HG03342 (cell line): ENCODE results near the gene SYDE2.

Source experiments
- ATAC-seq: cut with Tn5 transposase; IDR thresholded peaks from one replicate; pipeline ENCODE4 v1.9.1; 2021; ENCODE audit warnings: mild to moderate bottlenecking, moderate library complexity; ENCODE audit not compliant: unreplicated experiment

Gene SYDE2

DNA sequence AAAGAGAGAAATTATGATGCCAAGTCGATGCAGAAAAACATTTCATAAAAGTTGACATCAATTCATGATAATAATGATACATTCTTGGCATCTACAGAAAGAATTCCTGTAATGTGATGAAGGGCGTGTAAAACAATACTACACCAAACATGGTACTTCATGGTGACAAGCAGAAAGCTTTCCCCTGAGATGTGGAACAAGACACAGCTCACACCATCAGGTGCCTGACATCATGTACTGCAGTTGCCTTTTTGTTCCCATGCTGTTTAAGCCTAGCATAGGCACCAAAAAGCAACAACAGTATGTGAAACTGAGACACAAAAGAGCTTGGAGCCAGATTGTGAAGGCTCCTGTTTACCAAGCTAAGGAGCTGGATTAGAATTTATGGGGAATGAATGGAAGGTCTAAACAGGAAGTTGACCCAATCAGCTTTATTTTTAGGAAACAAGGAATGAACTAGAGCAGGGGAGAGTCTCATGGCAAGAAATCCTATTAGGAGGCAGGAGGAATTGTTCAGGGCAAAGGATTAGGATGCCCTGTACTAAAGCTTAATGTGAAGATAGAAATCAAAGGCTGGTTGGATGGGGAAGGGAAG is 67.2 kb downstream of the SYDE2 start:
- no peak for ATAC-seq

DNA sequence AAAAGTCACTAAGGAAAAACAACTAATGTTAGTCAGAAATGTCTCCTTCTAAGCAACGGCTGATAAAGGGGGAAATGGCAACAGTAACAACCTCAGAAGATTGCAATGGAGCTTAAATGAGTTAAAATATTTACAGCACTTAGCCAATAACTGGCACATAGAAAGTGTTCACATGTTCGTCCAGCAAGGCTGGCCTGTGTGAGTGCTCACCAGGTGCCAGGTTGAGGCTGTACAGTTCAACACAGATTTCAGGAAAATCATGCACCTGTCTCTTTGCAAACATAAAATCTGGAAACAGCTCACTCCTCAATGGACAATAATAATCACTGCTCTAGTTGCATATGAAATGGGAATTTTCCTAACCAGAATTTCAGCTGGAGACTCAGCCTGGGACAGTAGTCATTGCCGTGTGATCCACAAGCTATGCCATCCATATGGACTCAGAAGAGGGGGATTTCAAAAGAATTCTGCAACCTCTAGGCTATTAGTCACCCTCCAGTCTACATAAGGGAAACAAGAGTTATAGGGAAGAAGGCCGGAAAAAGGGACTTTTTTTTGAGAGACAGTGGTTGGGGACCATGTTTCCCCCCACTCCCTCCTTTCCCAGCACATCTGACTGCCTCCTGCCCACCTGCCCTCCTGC is 68.6 kb downstream of the SYDE2 start:
- no peak for ATAC-seq

DNA sequence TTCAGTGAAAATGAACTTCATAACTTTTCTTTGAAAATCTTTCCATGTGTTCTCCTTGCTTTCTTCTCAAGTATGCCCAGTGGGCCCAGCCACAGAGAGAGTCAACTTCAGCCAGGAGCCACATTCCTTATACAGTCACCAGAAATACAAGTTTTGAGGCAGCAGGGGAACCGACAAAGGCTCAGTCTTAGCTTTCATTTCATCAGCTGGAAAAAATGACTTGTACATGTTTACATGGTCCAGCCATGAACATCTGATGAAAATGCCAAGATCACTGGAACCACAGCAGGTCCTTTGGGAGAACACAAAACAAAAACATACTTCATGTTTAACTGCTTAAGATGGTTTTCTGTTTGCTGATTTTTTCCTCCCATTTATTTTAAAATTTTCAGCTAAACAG is 72.5 kb downstream of the SYDE2 start:
- no peak for ATAC-seq

DNA sequence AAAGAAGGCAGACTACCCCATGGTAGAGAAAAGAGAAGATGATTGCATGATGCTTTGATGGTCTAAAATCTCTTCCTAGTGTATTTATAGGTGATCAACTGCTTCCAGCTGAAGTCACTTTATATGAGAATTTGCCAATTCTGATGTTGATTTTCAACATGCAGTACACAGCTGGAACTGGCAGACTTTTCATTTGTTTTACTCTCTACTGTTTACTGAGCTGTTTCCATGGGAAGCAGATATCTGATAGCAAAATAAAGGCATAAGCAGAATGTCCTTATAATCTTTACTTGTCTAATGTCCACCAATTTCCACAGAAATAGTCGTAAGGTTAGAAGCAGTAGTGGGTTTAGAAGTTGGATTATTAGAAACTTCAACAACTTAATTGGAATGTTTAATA is 74.9 kb downstream of the SYDE2 start:
- ATAC-seq: no peak

DNA sequence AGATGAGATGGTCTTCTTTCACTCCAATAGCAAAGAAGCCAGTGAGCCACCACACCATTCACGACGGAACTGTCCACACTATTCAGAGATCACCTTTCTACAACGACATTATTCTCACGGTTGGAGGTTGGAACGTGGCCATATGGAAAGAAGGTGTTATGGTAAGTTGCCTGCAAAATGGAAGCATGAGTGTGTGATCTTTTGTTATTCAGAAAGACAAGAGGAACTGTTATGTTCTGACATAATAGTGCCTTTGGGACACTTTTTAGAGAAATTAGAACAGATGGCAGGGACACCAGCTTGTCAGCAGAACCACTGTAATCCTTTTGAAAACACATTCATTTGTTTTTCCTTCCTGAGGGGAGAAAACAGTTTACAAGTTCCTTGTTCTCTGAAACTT is 76.7 kb downstream of the SYDE2 start:
- no peak for ATAC-seq

DNA sequence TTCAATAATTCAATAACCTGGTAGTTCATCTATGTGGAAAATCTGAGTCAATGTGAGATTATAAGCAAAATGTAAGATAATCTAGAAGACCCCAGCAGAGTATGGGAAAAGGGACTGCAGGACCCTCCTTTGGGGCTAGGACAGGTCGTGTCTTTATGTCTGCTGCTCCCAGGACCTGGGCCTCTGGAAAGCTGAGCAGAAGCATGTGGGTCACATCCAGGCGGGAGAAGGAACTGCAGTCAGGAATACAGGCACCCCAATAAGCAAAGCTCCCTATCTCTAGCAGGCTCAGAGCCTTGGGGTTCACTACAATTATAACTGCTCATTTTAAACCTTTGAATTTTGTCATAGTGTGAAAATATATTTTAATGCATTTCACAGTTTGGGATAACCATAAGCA is 78.6 kb downstream of the SYDE2 start:
- ATAC-seq: no peak

DNA sequence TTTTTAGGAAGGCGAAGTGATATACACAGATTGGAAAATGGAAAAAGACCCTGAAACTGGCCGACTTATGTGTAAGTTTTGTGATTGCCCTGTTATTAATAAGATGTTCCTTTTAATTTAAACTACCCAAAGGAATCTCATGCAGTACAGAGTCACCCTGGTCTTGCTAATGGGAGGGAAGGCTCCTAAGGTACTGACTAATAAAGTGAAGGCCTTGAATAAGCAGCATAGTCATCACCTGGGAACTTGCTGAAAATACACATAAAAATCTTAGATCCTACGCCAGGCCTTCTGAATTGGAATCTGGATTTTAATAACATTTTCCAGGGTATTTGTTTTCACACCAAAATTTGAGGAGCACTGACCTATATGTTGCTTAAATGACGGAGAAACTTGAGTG is 79.1 kb downstream of the SYDE2 start:
- ATAC-seq: no peak

DNA sequence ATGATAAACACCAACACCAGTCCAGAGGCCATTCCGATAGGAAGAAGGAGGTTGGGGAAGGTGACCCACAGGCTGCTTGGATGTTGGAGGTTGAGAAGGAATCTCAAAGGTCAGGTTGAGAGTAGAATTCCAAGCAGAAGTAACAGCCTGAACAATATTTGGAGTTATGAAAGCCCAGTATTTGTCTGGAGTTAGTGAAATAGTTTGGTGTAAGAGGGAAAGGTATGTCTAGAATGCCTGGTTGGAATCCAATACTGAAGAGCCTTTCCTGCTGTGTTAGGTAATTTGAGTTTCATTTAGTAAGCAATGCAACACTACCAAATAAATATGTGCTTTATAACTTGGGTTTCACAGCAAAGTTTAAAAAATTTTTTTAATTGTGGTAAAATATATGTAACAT is 82.1 kb downstream of the SYDE2 start:
- ATAC-seq: no peak

DNA sequence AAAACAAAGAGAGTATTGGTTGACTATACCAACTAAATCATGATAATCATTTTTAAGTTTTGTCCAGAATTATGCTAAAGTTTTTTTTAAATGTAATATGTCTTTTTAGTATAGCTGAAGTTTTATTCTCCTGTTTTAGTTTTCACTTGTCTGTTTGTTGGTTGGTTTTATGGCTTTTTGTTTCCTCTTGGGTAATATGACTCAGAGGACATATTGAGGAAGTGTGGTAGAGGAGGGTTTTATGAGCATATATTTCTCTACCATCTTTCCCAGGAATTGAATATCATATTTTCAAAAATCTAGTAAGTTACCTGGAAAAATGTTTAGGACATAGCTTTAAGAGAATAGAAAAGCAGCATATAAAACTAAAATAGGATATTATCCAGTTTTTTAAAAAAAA is 84.0 kb downstream of the SYDE2 start:
- ATAC-seq: no peak

DNA sequence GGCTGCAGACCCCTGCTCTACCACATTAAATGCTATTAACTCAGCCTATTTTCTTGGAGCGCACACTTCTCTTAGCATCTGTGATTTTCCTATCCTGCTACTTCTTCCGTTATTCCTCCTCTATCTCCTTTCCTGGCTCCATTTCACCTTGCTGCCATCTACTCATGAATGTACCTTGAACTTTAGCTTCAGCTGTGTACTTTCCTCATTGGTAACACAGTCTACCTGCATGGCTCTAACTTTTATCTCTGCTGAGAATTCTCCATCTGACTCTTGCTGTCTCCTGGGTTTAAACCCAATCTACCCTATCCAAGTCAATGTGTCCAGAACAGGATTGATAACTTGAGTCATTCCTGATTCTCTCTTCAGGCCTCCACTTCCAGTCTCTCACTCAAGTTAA is 84.9 kb downstream of the SYDE2 start:
- ATAC-seq: no peak

DNA sequence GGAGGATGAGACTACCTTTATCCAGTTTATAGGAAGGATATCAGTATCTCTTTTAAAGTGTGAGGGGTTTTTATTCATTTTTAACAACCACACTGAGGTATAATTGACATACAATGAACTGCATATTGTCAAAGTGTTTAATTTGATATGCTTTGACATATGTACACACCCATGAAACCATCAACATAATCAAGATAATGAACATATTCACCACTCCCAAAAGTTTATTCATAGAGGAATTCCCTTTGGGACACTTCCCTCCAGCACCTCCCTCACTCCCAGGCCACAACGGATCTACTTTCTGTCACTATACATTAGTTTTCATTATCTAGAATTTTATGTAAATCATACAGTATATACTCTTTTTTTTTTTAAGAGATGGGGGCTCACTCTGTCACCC is 89.1 kb downstream of the SYDE2 start:
- ATAC-seq: no peak

DNA sequence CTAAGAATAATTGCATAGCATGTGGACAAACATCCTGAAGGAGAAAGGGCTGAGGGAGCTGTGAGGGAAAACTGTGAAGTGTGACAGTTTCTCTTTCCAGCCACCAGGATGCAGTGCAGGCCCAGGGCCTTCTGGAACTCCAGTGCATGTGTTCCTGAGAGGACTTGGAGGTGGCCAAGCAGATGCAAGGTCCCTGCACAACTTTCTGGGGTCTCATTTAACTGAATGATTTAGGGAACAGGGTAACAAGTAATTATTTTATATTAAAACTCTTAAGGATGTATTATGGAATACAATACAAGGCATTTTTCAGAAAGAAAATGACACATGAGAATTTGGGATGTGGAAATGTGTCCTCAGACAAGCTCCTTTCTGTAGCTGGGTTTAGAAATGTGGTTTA is 91.3 kb downstream of the SYDE2 start:
- ATAC-seq: peak; percentile 74
